Measurements from ENCODE around the gene PACSIN2. TPM values are rescaled to one million over a fixed set of nuclear protein-coding genes. Genes with fewer than 3 reads are reported as not detected.

PACSIN2 gene
- total and polyA plus RNA-seq, 4 donors: 40.3 to 149 (median 84.0) TPM

DNA sequence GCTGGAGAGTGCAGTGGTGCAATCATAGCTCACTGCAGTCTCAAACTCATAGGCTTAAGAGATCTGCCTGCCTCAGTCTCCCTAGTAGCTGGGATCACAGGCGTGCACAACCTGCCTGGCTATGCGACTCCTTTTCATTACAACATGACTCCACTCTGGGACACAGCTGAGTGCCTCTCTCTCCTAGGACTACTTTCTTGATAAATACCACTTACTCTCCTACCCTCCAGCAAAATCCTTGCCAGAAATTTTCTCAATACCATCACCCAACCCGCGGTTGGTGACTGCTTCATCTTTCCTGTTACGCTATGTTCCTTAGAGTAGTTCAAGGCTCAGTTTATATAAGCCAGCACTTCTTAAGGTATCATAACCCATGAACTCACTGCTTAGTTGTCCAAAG lies 184.8 kb downstream of the PACSIN2 start:
- Histone ChIP-seq H3K9me3 (ENCODE audit: control insufficient read depth in 4 of 4, insufficient read depth in 3 of 4, low read length in 3 of 4) (no peaks in the 10 kb centered on the region), H3K4me1 (ENCODE audit: control insufficient read depth in 5 of 5, insufficient read depth in 5 of 5, low read length in 5 of 5) (no peaks in the 10 kb centered on the region), H3K27ac (ENCODE audit: low read depth in 1 of 2, low read length in 1 of 2) (no peak overlapping the region), H3K36me3 (ENCODE audit: control insufficient read depth in 4 of 4, insufficient read depth in 4 of 4, low read length in 4 of 4) (peaks cover 14 to 40% (median 25%) of the 10 kb centered on the region in 4 donors), H3K27me3 (ENCODE audit: control insufficient read depth in 3 of 3, insufficient read depth in 3 of 3, low read length in 2 of 3) (no peaks in the 10 kb centered on the region), H3K4me3 (no peak overlapping the region), H3K9ac (ENCODE audit: insufficient read depth in 1 of 2, low read length in 2 of 2) (no peak overlapping the region)
- WGBS, 2 donors: 86 to 90% methylated on average over 5 of the region's 5 CpGs
- ATAC-seq (ENCODE audit: insufficient read depth, low FRiP score): no peak
- no peak for TF ChIP-seq CTCF (IDR thresholded peaks at IDR 0.05; ENCODE audit: control extremely low read depth, extremely low read depth)
- no peak for DNase-seq

- Histone ChIP-seq H3K9ac (ENCODE audit: insufficient read depth in 1 of 2, low read length in 2 of 2) (no peak overlapping the region), H3K4me1 (ENCODE audit: control insufficient read depth in 5 of 5, insufficient read depth in 5 of 5, low read length in 5 of 5) (no peaks in the 10 kb centered on the region), H3K36me3 (ENCODE audit: control insufficient read depth in 4 of 4, insufficient read depth in 4 of 4, low read length in 4 of 4) (peaks cover 6 to 43% (median 26%) of the 10 kb centered on the region in 4 donors), H3K27me3 (ENCODE audit: control insufficient read depth in 3 of 3, insufficient read depth in 3 of 3, low read length in 2 of 3) (no peaks in the 10 kb centered on the region), H3K9me3 (ENCODE audit: control insufficient read depth in 4 of 4, insufficient read depth in 3 of 4, low read length in 3 of 4) (no peaks in the 10 kb centered on the region), H3K4me3 (no peak overlapping the region), H3K27ac (ENCODE audit: low read depth in 1 of 2, low read length in 1 of 2) (no peak overlapping the region)
- 78 to 81% methylated on average over 3 of the region's 3 CpGs for WGBS, 2 donors
- TF ChIP-seq CTCF (IDR thresholded peaks at IDR 0.05; ENCODE audit: control extremely low read depth, extremely low read depth): no peak
- DNase-seq (no peak), ATAC-seq (ENCODE audit: insufficient read depth, low FRiP score) (no peak)
Measured at GRCh38 chr22:42829302-42829701, 185.6 kb downstream of the PACSIN2 start.

DNA sequence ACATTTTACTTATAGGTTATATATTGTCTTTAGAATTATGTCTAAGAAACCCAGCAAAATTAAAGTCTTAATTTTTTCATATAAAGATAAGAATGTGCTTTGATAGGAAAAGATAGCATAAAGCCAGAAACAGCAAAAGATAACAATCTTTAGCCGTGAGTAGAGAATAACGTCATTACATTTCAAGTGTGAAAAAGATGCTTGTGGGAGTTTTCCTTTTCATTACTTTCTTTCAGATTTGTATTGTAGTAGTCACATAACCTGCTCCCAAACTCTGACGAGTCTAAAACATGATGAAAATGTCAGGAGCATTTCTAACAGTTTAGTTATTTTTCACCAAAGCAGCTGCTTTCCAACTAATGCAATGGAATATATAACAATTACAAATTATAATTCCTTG lies 189.2 kb downstream of the PACSIN2 start:
- WGBS, 2 donors: 83 to 89% methylated on average over 3 of the region's 3 CpGs
- H3K27me3 ChIP-seq (ENCODE audit: control insufficient read depth in 3 of 3, insufficient read depth in 3 of 3, low read length in 2 of 3): no peaks in the 10 kb centered on the region

More for the DNA sequence above, 189.2 kb downstream of the PACSIN2 start:
- TF ChIP-seq CTCF (IDR thresholded peaks at IDR 0.05; ENCODE audit: control extremely low read depth, extremely low read depth): no peak
- H3K27ac ChIP-seq (ENCODE audit: low read depth in 1 of 2, low read length in 1 of 2): no peak overlapping the region
- peaks cover 0 to 3% (median 0%) of the 10 kb centered on the region in 4 donors for H3K9me3 ChIP-seq (ENCODE audit: control insufficient read depth in 4 of 4, insufficient read depth in 3 of 4, low read length in 3 of 4)
- no peaks in the 10 kb centered on the region for H3K4me1 ChIP-seq (ENCODE audit: control insufficient read depth in 5 of 5, insufficient read depth in 5 of 5, low read length in 5 of 5)
- H3K9ac ChIP-seq (ENCODE audit: insufficient read depth in 1 of 2, low read length in 2 of 2): no peak overlapping the region
- H3K4me3 ChIP-seq: no peak overlapping the region
- ATAC-seq (ENCODE audit: insufficient read depth, low FRiP score) (no peak), DNase-seq (no peak)
- H3K36me3 ChIP-seq (ENCODE audit: control insufficient read depth in 4 of 4, insufficient read depth in 4 of 4, low read length in 4 of 4): peaks cover 23 to 45% (median 33%) of the 10 kb centered on the region in 4 donors
